GM06990 (cell line): ENCODE data around the gene RSPH3.

ENCODE experiments used
- DNase-seq: peaks from one replicate; pipeline ENCODE4 v3.0.0-alpha.2; 2011; ENCODE audit not compliant: insufficient read length; ENCODE audit errors: extremely low read depth
- H3K27me3 ChIP-seq: replicated peaks from 2 replicates; pipeline ENCODE4 v1.6.0; 2011; ENCODE audit warnings: low read length; ENCODE audit not compliant: control insufficient read depth, insufficient read depth
- H3K36me3 ChIP-seq: 2 replicates; pipeline ENCODE4 v1.5.1; 2011; ENCODE audit warnings: low read length; ENCODE audit not compliant: control insufficient read depth, insufficient read depth
- H3K4me3 ChIP-seq: replicated peaks from 2 replicates; pipeline ENCODE4 v1.5.1; 2011; ENCODE audit warnings: low read depth, mild to moderate bottlenecking, control low read depth, low read length
- TF ChIP-seq, protein P1 (sequence below): IDR thresholded peaks from 2 replicates; pipeline ENCODE4 v1.5.1; 2011; ENCODE audit warnings: low read length, control low read depth, mild to moderate bottlenecking, inconsistent platforms; ENCODE audit not compliant: insufficient read depth, poor library complexity, severe bottlenecking

RSPH3 gene

GRCh38 chr6:158978757-158979156, 21.2 kb downstream of the RSPH3 start:
- TF ChIP-seq, protein P1, sequence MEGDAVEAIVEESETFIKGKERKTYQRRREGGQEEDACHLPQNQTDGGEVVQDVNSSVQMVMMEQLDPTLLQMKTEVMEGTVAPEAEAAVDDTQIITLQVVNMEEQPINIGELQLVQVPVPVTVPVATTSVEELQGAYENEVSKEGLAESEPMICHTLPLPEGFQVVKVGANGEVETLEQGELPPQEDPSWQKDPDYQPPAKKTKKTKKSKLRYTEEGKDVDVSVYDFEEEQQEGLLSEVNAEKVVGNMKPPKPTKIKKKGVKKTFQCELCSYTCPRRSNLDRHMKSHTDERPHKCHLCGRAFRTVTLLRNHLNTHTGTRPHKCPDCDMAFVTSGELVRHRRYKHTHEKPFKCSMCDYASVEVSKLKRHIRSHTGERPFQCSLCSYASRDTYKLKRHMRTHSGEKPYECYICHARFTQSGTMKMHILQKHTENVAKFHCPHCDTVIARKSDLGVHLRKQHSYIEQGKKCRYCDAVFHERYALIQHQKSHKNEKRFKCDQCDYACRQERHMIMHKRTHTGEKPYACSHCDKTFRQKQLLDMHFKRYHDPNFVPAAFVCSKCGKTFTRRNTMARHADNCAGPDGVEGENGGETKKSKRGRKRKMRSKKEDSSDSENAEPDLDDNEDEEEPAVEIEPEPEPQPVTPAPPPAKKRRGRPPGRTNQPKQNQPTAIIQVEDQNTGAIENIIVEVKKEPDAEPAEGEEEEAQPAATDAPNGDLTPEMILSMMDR, result no peak
- no peaks in the 10 kb centered on the region for H3K27me3 ChIP-seq
- DNase-seq, result no peak
- H3K4me3 ChIP-seq, result no peak overlapping the region
- no peaks in the 10 kb centered on the region for H3K36me3 ChIP-seq

- H3K36me3 ChIP-seq, result no peaks in the 10 kb centered on the region
- TF ChIP-seq, protein P1, result no peak
- no peaks in the 10 kb centered on the region for H3K27me3 ChIP-seq
- DNase-seq, result no peak
- no peak overlapping the region for H3K4me3 ChIP-seq
Measured at GRCh38 chr6:158977382-158977781, 22.6 kb downstream of the RSPH3 start.

- no peaks in the 10 kb centered on the region for H3K36me3 ChIP-seq
- DNase-seq, result no peak
Measured at GRCh38 chr6:158972241-158973233, 27.5 kb downstream of the RSPH3 start.

DNA sequence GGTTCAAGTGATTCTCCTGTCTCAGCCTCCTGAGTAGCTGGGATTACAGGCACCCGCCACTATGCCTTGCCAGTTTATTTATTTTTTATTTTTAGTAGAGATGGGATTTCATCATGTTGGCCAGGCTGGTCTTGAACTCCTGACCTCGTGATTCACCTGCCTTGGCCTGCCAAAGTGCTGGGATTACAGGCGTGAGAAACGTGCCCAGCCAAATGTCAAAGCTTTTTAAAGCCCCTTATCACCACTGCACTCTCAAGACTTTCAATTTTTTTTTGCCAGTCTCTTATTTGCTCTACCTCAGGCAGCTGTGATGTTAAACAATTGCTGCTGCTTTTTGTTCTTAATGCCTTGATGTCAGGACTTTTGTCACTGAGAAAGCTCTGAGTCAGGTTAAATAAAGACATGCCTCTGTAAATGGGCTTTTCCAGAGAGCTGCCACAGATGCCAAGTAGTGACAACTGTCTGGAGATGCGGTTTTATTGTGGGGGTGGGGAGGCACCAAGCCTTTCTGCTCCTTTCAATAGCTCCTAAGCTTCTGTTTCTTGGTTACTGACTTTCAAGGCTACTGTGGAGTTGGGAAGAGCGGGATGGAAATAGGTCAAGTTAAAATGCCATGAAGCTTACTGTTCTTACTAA, 29.2 kb downstream of the RSPH3 start:
- Histone ChIP-seq H3K36me3 (no peaks in the 10 kb centered on the region), H3K27me3 (no peaks in the 10 kb centered on the region), H3K4me3 (no peak overlapping the region)
- TF ChIP-seq, protein P1, result no peak
- DNase-seq, result no peak

More at GRCh38 chr6:158972241-158973233, 27.5 kb downstream of the RSPH3 start:
- Histone ChIP-seq H3K27me3 (no peaks in the 10 kb centered on the region), H3K4me3 (no peak overlapping the region)
- TF ChIP-seq, protein P1, result peak; percentile 16

GRCh38 chr6:158969148-158969547, 30.9 kb downstream of the RSPH3 start:
- Histone ChIP-seq H3K4me3 (no peak overlapping the region), H3K36me3 (no peaks in the 10 kb centered on the region), H3K27me3 (no peaks in the 10 kb centered on the region)
- no peak for DNase-seq
- TF ChIP-seq, protein P1, result no peak
